Astrocyte of the hippocampus (primary cell): Measurements from ENCODE around the gene RSPRY1.

ENCODE experiments used
- DNase-seq: peaks from one replicate; pipeline ENCODE4 v3.0.0; 2011; ENCODE audit warnings: low read depth, low spot score

The RSPRY1 gene

GRCh38 chr16:57224651-57225335, 38.7 kb downstream of the RSPRY1 start:
- peak; percentile 49 for DNase-seq

GRCh38 chr16:57225978-57226377, 39.8 kb downstream of the RSPRY1 start:
- DNase-seq: no peak

GRCh38 chr16:57226701-57227621, 40.8 kb downstream of the RSPRY1 start:
- no peak for DNase-seq

- no peak for DNase-seq
Observed at GRCh38 chr16:57229079-57229478, 43.0 kb downstream of the RSPRY1 start.

GRCh38 chr16:57231821-57232350, 45.8 kb downstream of the RSPRY1 start:
- no peak for DNase-seq

GRCh38 chr16:57233944-57234706, 48.0 kb downstream of the RSPRY1 start:
- DNase-seq: no peak

GRCh38 chr16:57234707-57235092, 48.6 kb downstream of the RSPRY1 start:
- no peak for DNase-seq

GRCh38 chr16:57235128-57236021, 49.2 kb downstream of the RSPRY1 start:
- peak; percentile 48 for DNase-seq

- no peak for DNase-seq
Observed at GRCh38 chr16:57236022-57236350, 49.9 kb downstream of the RSPRY1 start.

GRCh38 chr16:57238682-57239081, 52.6 kb downstream of the RSPRY1 start:
- no peak for DNase-seq

GRCh38 chr16:57239107-57239506, 53.0 kb downstream of the RSPRY1 start:
- DNase-seq: no peak

- DNase-seq: no peak
Observed at GRCh38 chr16:57240851-57241250, 54.7 kb downstream of the RSPRY1 start.

GRCh38 chr16:57242650-57243049, 56.5 kb downstream of the RSPRY1 start:
- no peak for DNase-seq

- no peak for DNase-seq
Observed at GRCh38 chr16:57244463-57244766, 58.3 kb downstream of the RSPRY1 start.

GRCh38 chr16:57244767-57245471, 58.8 kb downstream of the RSPRY1 start, which contains the start of gene ARL2BP:
ARL2BP (plus strand) TSS chr16:57245259; CDS start chr16:57245368, 109 bp downstream.
- DNase-seq: peak; percentile 99

- peak; percentile 19 for DNase-seq
Observed at GRCh38 chr16:57245472-57246113, 59.5 kb downstream of the RSPRY1 start.

GRCh38 chr16:57251352-57251751, 65.2 kb downstream of the RSPRY1 start:
- DNase-seq: no peak

- no peak for DNase-seq
Observed at GRCh38 chr16:57252148-57252721, 66.1 kb downstream of the RSPRY1 start.

- DNase-seq: no peak
Observed at GRCh38 chr16:57253466-57253865, 67.3 kb downstream of the RSPRY1 start.
